Measurements from ENCODE around the gene MAGED1.

- TF ChIP-seq, protein P1, sequence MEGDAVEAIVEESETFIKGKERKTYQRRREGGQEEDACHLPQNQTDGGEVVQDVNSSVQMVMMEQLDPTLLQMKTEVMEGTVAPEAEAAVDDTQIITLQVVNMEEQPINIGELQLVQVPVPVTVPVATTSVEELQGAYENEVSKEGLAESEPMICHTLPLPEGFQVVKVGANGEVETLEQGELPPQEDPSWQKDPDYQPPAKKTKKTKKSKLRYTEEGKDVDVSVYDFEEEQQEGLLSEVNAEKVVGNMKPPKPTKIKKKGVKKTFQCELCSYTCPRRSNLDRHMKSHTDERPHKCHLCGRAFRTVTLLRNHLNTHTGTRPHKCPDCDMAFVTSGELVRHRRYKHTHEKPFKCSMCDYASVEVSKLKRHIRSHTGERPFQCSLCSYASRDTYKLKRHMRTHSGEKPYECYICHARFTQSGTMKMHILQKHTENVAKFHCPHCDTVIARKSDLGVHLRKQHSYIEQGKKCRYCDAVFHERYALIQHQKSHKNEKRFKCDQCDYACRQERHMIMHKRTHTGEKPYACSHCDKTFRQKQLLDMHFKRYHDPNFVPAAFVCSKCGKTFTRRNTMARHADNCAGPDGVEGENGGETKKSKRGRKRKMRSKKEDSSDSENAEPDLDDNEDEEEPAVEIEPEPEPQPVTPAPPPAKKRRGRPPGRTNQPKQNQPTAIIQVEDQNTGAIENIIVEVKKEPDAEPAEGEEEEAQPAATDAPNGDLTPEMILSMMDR (IDR thresholded peaks at IDR 0.05): no peak
- TF ChIP-seq POLR2AphosphoS5 (IDR thresholded peaks at IDR 0.05): no peak
- no peak for TF ChIP-seq EP300 (IDR thresholded peaks at IDR 0.05)
These were observed 24.2 kb downstream of the MAGED1 start for GRCh38 chrX:51917604-51918003.
